Dermis blood vessel endothelial cell (primary cell): ENCODE data around the gene OXNAD1. TPM values are rescaled to one million over a fixed set of nuclear protein-coding genes. Genes with fewer than 3 reads are reported as not detected.

ENCODE experiments used
- DNase-seq: peaks from one replicate; pipeline ENCODE4 v3.0.0; 2010
- total RNA-seq: library from RNA; depleted of rRNA; stranded (reverse); fragments of >200 nt; gene quantifications from 2 replicates; pipeline ENCODE4 v1.2.3, GENCODE V29; 2014

The OXNAD1 gene
- total RNA-seq, 1 donor from 2014 or later, result 20.1 TPM

DNA sequence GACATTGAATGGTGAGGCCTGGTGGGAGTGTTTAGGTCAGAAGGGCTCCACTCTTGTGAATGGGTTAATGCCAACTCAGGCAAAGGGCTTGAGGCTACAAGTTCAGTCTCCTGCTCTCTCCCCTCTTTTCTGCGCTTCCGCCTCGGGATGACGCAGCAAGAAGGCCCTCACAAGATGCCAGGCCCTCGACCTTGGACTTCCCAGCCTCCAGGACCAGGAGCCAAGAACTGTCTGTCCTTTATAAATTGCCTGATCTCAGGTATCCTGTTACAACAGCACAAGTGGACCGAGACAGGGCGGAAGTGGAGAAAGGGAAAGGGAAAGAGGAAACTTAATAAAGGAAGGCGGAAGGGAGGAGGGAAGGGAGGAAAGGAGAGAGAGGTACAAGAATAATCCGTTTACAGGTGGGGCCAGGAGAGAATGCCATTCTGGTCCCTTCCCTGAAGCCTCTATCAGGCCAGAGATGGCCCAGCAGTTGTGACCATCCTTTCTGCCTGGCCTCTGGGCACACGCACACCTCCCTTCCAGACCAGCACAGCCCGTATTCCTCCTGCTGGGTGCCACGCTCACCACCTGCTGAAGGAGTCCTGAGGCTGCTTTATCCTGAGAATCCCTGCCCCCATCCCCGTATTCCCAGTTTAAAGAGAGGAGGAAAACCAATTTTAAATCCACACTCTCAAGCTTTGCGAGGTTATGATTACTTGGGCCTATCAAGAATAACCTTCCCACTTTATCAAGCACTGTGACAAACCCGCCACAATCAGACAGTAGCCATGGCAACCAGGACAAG lies 64.2 kb downstream of the OXNAD1 start:
- no peak for DNase-seq

DNA sequence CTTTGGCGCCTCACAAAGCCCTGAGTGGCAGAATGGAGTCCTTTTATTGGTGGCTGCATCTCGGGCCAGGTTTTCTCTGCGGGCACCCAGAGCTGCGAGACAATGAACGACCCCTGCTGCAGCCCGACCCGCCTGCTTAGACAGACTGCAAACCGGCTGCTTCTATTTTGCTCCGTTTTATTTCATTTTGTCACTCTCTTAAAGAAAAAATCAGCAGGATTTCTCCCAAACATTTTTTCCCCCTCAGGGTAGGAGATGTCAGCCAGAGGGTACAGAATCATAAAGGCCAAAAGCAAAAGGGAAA lies 64.8 kb downstream of the OXNAD1 start:
- DNase-seq, result no peak

DNA sequence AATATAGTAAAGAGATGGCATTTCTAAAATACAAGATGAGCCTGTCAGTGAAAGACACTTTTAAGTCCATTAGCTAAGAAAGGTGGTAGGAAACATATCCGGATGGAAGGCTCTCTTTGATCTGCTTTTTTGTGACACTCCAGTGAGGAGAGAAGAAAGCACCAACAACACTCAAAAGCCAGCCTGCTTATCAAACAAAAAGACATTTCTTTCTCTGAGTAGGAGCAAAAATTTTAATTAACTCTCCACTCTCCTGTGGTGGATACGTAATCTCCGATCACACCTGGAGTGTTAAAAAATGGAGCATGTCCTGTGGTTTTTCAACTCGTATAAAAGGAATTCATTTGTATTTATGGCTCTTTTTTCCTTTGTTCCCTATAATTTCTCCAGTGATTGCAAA lies 65.3 kb downstream of the OXNAD1 start:
- DNase-seq, result no peak

- no peak for DNase-seq
These were observed 66.4 kb downstream of the OXNAD1 start for GRCh38 chr3:16331319-16331883.

DNA sequence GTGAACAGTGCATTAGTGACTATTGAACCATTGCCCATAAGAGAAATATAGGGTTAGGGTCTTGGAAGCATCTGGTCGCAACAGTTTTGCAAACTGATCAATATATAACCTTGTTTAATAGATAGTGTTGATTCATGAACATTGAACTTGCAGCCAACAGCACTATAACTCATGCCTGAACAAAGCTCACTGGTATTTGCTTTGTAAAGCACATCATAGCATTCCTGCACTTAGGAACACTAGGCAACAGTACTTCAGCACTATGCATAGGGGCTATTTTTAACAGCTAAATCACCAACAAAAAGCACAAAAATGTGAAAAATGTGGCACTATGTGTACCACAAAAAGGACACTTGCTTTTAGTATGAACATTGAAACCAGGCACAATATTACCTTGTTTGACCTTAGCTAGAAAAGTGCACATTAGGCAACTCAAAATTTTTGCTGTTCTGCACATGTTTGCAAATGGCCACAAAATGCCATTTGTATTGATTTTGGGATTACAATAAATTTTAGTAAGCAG lies 68.0 kb downstream of the OXNAD1 start:
- DNase-seq, result no peak

- DNase-seq, result peak; percentile 51
These were observed 69.9 kb downstream of the OXNAD1 start for GRCh38 chr3:16334909-16335308.

DNA sequence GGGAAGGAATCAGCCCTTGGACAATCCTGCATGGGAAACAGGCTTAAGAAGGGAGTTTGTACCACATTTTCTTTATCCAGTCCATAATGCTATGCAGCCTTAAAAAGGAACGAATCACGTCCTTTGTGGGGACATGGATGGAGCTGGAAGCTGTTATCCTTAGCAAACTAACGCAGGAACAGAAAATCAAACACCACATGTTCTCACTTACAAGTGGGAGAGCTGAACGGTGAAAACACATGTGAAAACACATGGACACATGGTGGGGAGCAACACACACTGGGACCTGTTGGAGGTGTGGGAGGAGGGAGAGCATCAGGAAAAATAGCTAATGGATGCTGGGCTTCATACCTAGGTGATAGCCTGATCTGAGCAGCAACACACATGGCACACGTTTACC lies 70.3 kb downstream of the OXNAD1 start:
- no peak for DNase-seq

DNA sequence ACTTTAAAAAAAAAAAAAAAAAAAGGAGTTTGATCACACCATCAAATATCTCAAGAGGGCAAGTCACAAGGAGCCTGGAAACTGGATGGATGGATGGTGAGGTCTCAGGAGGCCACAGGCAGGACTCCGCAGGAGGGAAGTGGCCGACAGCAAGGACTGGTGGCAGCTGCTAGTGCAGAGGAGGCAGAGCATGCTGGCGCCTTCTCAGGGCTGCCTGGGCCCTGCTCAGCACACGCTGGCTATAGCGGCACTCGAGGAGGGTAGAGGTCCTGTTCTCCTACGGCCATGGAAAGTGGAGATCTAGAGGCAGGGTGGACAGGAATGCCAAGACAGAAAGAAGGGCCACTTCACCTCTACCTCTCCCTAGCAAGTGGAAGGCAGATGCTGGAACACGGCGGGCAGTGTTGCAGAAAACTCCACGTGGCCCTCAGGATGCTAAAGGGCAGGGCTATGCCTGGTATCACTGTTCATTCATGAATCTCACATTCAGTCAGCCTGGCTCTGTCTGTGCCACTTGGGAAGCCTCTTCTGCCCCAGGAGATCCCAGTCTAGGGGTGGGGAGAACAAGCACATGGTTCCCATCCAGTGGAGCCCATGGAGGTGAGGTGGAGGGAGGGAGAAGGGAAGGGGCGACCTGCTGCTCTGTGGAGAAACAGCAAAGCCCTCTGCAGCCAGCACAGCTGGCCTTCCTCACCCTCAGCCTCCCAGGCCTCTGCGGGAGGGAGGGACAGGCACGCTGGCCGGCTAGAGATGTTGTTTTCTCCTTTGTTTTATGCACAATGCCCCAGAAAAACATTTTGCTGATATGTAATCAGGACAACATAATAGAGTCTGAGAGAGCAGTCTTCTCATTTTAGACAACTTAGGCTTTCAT lies 71.0 kb downstream of the OXNAD1 start:
- no peak for DNase-seq

DNA sequence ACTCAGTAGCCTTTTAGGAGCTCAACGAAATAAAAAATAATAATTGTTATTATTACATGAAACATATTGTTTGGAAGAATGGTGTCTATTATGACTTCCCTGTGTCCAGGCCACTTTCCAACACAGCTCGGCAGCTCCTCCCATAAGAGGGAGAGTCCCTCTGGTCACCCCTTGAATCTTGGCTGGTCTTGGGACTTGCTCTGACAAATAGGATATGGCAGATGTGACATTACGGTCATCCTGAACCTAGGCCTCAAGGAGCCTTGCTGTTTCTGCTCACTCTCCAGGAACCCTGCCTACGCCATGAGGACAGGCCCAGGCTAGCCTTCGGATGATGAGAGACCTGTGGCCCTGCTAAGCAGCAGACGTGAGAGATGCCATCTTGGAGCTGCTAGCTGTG lies 71.8 kb downstream of the OXNAD1 start:
- no peak for DNase-seq

- DNase-seq, result no peak
These were observed 73.0 kb downstream of the OXNAD1 start for GRCh38 chr3:16337856-16338540.

GRCh38 chr3:16338999-16339398 lies 74.0 kb downstream of the OXNAD1 start:
- peak; percentile 53 for DNase-seq

DNA sequence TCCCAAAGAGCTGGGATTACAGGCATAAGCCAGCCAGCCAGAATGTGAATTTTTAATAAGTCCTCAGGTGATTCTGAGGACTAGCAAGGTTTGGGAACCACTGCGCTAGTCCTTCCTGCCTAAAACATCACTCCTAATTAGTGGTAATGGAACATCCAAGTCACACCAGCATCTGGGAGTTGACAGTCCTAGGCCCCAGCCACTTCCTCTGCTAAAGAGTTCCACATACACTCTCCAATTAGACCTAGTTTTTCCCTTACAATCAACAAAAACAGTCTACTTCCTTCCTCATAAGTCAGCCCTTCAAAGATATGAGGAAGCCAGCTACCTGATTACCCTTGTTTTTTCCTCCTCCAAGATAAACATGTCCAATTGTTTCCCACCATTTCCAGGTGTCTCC lies 78.1 kb downstream of the OXNAD1 start:
- no peak for DNase-seq

- no peak for DNase-seq
These were observed 81.5 kb downstream of the OXNAD1 start for GRCh38 chr3:16346413-16347081.

- DNase-seq, result no peak
These were observed 82.5 kb downstream of the OXNAD1 start for GRCh38 chr3:16347548-16347947.

GRCh38 chr3:16349986-16350596 lies 85.1 kb downstream of the OXNAD1 start:
- peak; percentile 11 for DNase-seq

- DNase-seq, result no peak
These were observed 85.7 kb downstream of the OXNAD1 start for GRCh38 chr3:16350597-16351318.

- DNase-seq, result no peak
These were observed 87.4 kb downstream of the OXNAD1 start for GRCh38 chr3:16352428-16352827.

DNA sequence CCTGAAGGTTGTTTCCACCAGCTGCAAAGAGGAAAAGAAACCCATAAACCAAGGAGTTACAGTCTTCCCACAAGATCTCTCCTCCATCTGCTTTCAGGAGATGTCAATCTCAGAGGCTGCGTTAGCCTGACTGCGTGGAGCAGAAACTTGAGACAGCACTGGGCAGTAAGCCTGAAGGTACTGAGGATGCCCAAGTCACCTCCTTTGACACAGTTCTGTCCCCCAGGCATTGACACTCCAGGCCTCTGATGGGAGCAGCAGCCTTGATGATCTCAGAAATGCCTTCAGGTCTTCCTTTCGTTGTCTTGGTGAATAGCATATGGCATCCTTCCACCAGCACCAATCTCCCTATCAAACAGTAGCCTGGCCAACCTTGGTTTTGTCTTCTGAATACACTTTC lies 89.3 kb downstream of the OXNAD1 start:
- no peak for DNase-seq
